Upper lobe of left lung (tissue), 4 donors: ENCODE measurements around the gene TOR1AIP2.

ENCODE experiments used
- CTCF ChIP-seq, 6 experiments: fragments of 450-650 bp in 4 of 6; fragments of 200-600 bp in 2 of 6; sonication (generic) in 2 of 6; IDR thresholded peaks; one replicate each; pipeline ENCODE4 v1.5.1; 2016 to 2019; ENCODE audit warnings: antibody characterized with exemption in 6 of 6
- POLR2A ChIP-seq, 4 donors: fragments of 450-650 bp; IDR thresholded peaks; one replicate each; pipeline ENCODE4 v1.5.1; 2016 to 2017; ENCODE audit warnings: antibody characterized with exemption in 4 of 4, mild to moderate bottlenecking in 2 of 4

- no peak for TF ChIP-seq CTCF (IDR thresholded peaks at IDR 0.05)
- no peak for TF ChIP-seq POLR2A (IDR thresholded peaks at IDR 0.05)
These were observed 29.4 kb downstream of the TOR1AIP2 start for GRCh38 chr1:179848233-179848632.
